Stimulated activated memory B cell treated with anti-CD40 and anti-IgM and Interleukin-4, amounts not matched to agents 10 μg/mL and 1 μg/mL and 100 μg/mL, for 72 hours (primary cell): ENCODE results near the gene IPO13.

Experiments used
- ATAC-seq: fragments of 150-1000 bp; cut with Tn5 transposase; 2 replicates; pipeline ENCODE4 v1.10.0; 2021
- H3K27ac Mint-ChIP-seq: one replicate; pipeline ENCODE4 v1.8.0; 2022; ENCODE audit warnings: mild to moderate bottlenecking, mixed read lengths
- H3K27me3 Mint-ChIP-seq: one replicate; pipeline ENCODE4 v1.8.0; 2022; ENCODE audit warnings: mixed read lengths
- H3K36me3 Mint-ChIP-seq: one replicate; pipeline ENCODE4 v1.8.0; 2022; ENCODE audit warnings: mixed read lengths
- H3K4me1 Mint-ChIP-seq: one replicate; pipeline ENCODE4 v1.8.0; 2022; ENCODE audit warnings: mixed read lengths
- H3K4me3 Mint-ChIP-seq: one replicate; pipeline ENCODE4 v1.8.0; 2022; ENCODE audit warnings: mild to moderate bottlenecking, moderate library complexity, mixed read lengths
- H3K9me3 Mint-ChIP-seq: one replicate; pipeline ENCODE4 v1.8.0; 2022; ENCODE audit warnings: mixed read lengths

IPO13 gene

DNA sequence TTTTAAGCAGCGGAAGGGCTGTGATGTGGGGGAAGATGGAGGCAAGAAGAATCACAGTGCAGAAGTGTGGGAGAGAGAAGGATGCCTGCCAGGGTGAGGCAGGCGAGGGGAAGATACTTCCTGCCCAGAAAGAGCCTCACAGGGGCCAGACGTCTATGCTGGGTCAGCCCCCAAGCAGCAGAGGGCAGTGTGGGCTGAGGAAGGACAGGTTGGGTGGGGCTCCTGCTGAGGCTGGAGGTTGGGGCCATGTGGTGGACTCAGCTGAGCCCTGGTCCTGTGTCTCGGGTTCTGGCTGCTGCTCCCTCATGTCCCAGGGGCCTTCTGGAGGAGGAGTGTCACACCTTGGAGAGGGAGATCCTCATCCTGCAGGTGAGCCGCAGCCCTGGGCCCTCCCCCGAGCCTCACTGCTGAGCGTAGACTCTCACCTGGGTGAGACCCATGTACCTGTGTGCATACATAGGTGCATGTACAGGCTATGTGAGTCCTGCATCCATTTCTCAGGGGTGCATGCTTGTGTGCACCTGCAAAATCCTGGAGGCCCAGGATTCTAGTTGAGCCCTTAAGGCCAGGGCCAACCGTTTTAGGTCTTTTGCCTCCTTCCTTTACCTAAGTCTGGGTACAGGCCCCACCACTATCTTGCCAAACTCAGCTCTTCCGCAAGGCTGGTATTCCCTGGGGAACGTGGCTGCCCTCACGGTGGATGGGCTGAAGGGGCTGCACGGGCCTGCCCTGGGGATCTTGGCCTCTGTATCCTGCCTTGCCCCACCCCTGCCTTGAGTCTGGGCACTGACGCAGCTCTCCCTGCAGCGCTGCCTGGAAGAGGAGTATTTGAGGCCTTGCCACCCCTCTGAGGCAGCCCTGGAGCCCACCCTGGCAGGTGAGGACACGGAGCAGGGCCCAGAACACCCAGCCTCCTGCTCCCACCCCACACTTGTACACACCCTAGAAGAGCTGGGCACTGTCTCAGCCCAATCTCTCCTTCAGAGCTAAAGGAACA, 48.3 kb downstream of the IPO13 start:
- Mint-ChIP-seq H3K27me3 (no peaks in the 10 kb centered on the region), H3K36me3 (no peaks in the 10 kb centered on the region), H3K4me1 (peaks cover 41% of the 10 kb centered on the region)

DNA sequence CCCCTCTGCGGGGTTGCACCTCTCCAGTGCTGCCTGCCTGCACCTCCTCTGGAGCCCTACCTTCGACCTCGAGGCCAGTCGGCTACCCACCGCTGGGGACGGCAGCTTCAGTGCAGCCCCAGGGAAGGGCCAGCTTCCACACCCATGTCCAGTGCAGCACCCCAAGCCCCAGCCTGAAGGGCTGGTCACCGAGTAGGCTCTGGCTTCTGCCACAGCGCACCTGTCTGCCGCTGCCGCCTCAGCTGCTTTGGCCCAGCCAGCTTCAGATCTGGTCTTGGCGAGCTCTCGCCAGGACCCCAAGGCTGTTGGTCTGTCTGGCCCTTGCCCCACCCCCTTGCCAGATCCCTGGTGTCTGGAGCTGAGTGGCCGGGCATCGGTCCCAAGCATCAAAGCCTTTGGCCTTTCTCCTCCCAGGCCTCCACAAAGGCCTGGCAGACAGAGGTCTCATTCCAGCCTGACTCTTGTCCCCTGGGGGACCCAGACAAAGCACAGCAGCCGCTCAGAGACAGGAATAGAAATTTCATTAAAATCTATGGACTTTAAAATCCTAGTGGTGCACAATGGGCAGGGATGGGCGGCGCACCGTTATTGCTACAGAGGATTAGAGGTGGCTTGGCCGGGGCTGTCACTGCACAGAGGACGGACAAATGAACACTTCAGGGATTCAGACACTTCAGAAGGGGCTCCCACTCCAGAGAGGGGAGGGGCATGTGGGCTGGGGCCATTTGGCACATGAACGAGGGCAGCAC, 49.4 kb downstream of the IPO13 start:
- Mint-ChIP-seq H3K4me3 (no peak overlapping the region), H3K36me3 (no peaks in the 10 kb centered on the region), H3K9me3 (no peaks in the 10 kb centered on the region), H3K4me1 (peaks cover 37% of the 10 kb centered on the region), H3K27ac (no peak overlapping the region), H3K27me3 (peaks cover 6% of the 10 kb centered on the region)
- ATAC-seq = no peak

More for the DNA sequence above, 48.3 kb downstream of the IPO13 start:
- no peak for ATAC-seq
- H3K27ac Mint-ChIP-seq = no peak overlapping the region
- no peak overlapping the region for H3K4me3 Mint-ChIP-seq
- H3K9me3 Mint-ChIP-seq = no peaks in the 10 kb centered on the region

GRCh38 chr1:43996733-43997115, 50.0 kb downstream of the IPO13 start:
- Mint-ChIP-seq H3K36me3 (no peaks in the 10 kb centered on the region), H3K27ac (no peak overlapping the region), H3K4me1 (peaks cover 31% of the 10 kb centered on the region), H3K27me3 (peaks cover 12% of the 10 kb centered on the region), H3K4me3 (no peak overlapping the region), H3K9me3 (no peaks in the 10 kb centered on the region)
- ATAC-seq = no peak

DNA sequence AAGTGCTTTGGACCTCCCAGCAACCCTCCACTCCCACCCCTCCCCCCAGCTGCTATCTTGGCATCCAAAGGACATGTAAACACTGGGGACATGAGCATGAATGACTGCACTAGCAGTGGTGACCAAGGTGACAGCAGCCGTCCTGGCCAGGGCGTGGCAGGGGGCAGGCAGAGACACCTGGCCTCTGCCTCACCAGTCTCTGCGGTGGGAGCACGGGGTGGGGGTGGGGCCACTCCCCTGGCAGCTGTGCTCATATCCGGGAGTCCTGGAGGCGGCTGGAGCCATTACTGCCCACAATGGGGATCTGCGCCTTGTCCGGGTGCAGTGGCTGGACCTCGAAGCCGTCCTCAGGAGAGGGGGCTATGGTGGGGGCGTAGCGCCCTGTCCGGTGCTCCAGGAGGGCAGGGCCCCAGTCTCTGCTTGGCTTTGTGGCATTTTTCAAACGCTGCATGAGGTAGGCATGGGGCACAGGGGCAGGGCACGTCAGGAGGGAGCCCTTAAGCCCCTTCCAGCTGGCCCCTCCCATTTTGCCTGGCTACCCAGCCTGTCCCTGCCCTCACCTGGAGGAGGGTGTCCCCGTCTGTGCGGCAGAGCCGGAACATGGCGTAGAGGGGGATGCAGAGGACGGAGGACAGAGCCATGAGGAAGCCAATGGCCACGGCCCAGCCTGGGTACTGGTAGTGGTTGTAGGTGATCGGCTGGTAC, 50.7 kb downstream of the IPO13 start:
- Mint-ChIP-seq H3K36me3 (no peaks in the 10 kb centered on the region), H3K27me3 (peaks cover 12% of the 10 kb centered on the region), H3K27ac (no peak overlapping the region), H3K4me1 (peaks cover 24% of the 10 kb centered on the region), H3K9me3 (no peaks in the 10 kb centered on the region), H3K4me3 (no peak overlapping the region)
- no peak for ATAC-seq

GRCh38 chr1:43998000-43998378, 51.2 kb downstream of the IPO13 start:
- no peak for ATAC-seq
- H3K27me3 Mint-ChIP-seq = peaks cover 12% of the 10 kb centered on the region
- no peak overlapping the region for H3K27ac Mint-ChIP-seq
- no peak overlapping the region for H3K4me3 Mint-ChIP-seq
- H3K36me3 Mint-ChIP-seq = no peaks in the 10 kb centered on the region
- no peaks in the 10 kb centered on the region for H3K9me3 Mint-ChIP-seq
- H3K4me1 Mint-ChIP-seq = peaks cover 19% of the 10 kb centered on the region

GRCh38 chr1:43999455-43999854, 52.7 kb downstream of the IPO13 start:
- no peak overlapping the region for H3K4me3 Mint-ChIP-seq
- H3K27me3 Mint-ChIP-seq = peaks cover 12% of the 10 kb centered on the region
- no peaks in the 10 kb centered on the region for H3K36me3 Mint-ChIP-seq
- peaks cover 6% of the 10 kb centered on the region for H3K4me1 Mint-ChIP-seq
- no peak for ATAC-seq
- no peak overlapping the region for H3K27ac Mint-ChIP-seq
- no peaks in the 10 kb centered on the region for H3K9me3 Mint-ChIP-seq

DNA sequence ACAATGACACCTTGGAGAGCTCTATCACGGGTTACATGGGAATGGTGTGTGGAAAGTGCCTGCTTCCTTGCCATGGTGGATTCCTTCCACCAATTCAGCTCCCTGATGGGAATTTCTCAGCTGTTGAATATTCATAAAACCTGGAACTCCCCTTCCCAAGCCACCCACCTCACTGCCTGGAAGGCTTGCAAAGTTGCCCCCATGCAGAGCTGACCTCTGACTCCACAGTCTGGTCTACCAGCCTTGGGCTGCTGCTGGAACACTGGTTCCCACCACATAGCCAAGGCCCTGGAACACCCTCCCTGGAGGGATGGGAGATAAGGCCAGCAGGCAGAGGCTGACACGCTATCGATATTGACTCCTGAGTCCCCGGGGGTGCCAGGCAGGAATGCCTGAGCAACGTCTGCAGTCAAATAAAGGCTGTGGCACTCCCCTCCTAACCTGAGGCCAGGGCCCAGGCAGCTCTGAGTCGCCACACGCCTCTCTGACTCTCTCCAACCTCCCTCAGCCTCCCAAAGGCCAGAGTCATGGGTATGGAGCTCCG, 53.4 kb downstream of the IPO13 start:
- no peaks in the 10 kb centered on the region for H3K4me1 Mint-ChIP-seq
- no peaks in the 10 kb centered on the region for H3K36me3 Mint-ChIP-seq
- H3K9me3 Mint-ChIP-seq = no peaks in the 10 kb centered on the region
- H3K27me3 Mint-ChIP-seq = peaks cover 12% of the 10 kb centered on the region
- no peak overlapping the region for H3K4me3 Mint-ChIP-seq
- H3K27ac Mint-ChIP-seq = no peak overlapping the region
- ATAC-seq = no peak

- no peaks in the 10 kb centered on the region for H3K36me3 Mint-ChIP-seq
- no peak overlapping the region for H3K4me3 Mint-ChIP-seq
- peaks cover 12% of the 10 kb centered on the region for H3K27me3 Mint-ChIP-seq
- ATAC-seq = no peak
- no peaks in the 10 kb centered on the region for H3K9me3 Mint-ChIP-seq
- H3K4me1 Mint-ChIP-seq = no peaks in the 10 kb centered on the region
- peak overlapping the region; percentile 28 for H3K27ac Mint-ChIP-seq
Measured at GRCh38 chr1:44002165-44002564, 55.4 kb downstream of the IPO13 start.

- peaks cover 12% of the 10 kb centered on the region for H3K27me3 Mint-ChIP-seq
- H3K36me3 Mint-ChIP-seq = no peaks in the 10 kb centered on the region
- H3K9me3 Mint-ChIP-seq = no peaks in the 10 kb centered on the region
- no peaks in the 10 kb centered on the region for H3K4me1 Mint-ChIP-seq
- no peak overlapping the region for H3K4me3 Mint-ChIP-seq
- ATAC-seq = no peak
- H3K27ac Mint-ChIP-seq = no peak overlapping the region
Measured at GRCh38 chr1:44002606-44003157, 55.9 kb downstream of the IPO13 start.

GRCh38 chr1:44008259-44008658, 61.5 kb downstream of the IPO13 start:
- Mint-ChIP-seq H3K27me3 (no peaks in the 10 kb centered on the region), H3K27ac (no peak overlapping the region), H3K36me3 (no peaks in the 10 kb centered on the region), H3K4me1 (no peaks in the 10 kb centered on the region), H3K4me3 (no peak overlapping the region), H3K9me3 (no peaks in the 10 kb centered on the region)
- no peak for ATAC-seq

- peaks cover 16% of the 10 kb centered on the region for H3K27me3 Mint-ChIP-seq
- no peak for ATAC-seq
- no peak overlapping the region for H3K27ac Mint-ChIP-seq
- no peak overlapping the region for H3K4me3 Mint-ChIP-seq
- H3K9me3 Mint-ChIP-seq = no peaks in the 10 kb centered on the region
- no peaks in the 10 kb centered on the region for H3K36me3 Mint-ChIP-seq
- no peaks in the 10 kb centered on the region for H3K4me1 Mint-ChIP-seq
Measured at GRCh38 chr1:44010935-44011471, 64.3 kb downstream of the IPO13 start.

GRCh38 chr1:44012404-44012803, 65.7 kb downstream of the IPO13 start:
- no peak for ATAC-seq
- Mint-ChIP-seq H3K27ac (no peak overlapping the region), H3K9me3 (no peaks in the 10 kb centered on the region), H3K4me1 (no peaks in the 10 kb centered on the region), H3K4me3 (no peak overlapping the region), H3K27me3 (peaks cover 16% of the 10 kb centered on the region), H3K36me3 (no peaks in the 10 kb centered on the region)

DNA sequence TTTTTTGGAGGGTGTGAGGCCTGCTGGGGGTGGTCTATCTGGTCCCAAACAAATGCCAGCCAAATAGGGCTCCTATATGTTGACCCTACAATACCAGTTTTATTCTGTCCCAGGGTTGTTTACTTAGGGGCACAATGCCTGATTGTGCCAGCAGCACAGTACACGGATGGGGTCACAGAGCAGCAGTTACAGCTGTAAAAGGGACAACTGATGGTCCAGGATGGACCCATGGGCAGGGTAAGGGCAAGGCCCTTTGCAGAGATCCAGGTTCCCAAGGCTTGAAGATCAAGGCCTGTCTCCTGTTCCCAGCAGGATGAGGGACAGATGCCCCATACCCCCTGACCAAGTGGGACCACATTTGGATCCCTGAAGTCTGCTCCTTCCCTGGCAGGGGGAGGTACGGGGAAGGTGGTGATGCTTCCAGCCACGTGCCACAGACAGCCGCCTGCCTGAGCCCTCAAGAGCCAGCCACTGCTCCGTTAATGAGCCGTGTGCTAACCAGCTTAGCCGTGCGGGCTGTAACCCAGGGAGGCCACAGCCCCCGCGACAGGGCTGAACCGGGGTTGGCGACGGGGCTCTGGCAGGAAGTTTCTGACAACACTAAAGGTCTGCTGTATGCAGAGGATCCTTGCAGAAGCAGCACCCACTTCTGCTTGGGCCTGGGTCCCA, 66.3 kb downstream of the IPO13 start:
- H3K36me3 Mint-ChIP-seq = no peaks in the 10 kb centered on the region

DNA sequence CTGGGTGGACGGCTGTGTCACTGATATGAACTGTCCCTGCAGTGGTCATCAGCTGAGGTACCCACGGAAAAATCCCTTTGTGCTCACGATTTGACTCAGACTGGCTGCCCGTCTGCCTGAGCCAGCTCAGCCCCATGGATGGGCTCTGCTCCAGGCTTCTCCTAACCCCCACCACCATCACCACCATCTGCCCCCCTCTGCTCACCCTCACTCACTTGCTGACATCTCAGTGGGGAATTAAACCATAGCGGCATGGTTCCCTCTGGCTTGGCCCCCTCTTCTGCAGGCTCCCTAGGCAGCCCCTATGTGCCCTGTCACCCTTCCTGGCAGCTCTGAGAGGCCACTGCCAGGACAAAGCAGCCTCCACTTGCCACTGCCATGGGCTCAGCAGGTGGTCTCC, 67.2 kb downstream of the IPO13 start:
- no peaks in the 10 kb centered on the region for H3K4me1 Mint-ChIP-seq
- H3K27ac Mint-ChIP-seq = no peak overlapping the region
- no peaks in the 10 kb centered on the region for H3K36me3 Mint-ChIP-seq
- H3K4me3 Mint-ChIP-seq = no peak overlapping the region
- H3K27me3 Mint-ChIP-seq = peaks cover 16% of the 10 kb centered on the region
- ATAC-seq = no peak
- no peaks in the 10 kb centered on the region for H3K9me3 Mint-ChIP-seq

More for the DNA sequence above, 66.3 kb downstream of the IPO13 start:
- H3K4me1 Mint-ChIP-seq = no peaks in the 10 kb centered on the region
- H3K27me3 Mint-ChIP-seq = peaks cover 16% of the 10 kb centered on the region
- no peak for ATAC-seq
- no peaks in the 10 kb centered on the region for H3K9me3 Mint-ChIP-seq
- no peak overlapping the region for H3K27ac Mint-ChIP-seq
- H3K4me3 Mint-ChIP-seq = no peak overlapping the region
